GF-D8 (cell line): ENCODE data around the gene TNPO3.

ENCODE experiments used
- DNase-seq: peaks from one replicate; lab custom pipeline; 2025; lab: John Stamatoyannopoulos, UW

The TNPO3 gene

GRCh38 chr7:128938544-128939074, 116.3 kb downstream of the TNPO3 start:
- DNase-seq = no peak

GRCh38 chr7:128937647-128938543, 117.0 kb downstream of the TNPO3 start, which contains the start of gene IRF5:
Gene IRF5 (plus strand): TSS chr7:128937927. CDS start chr7:128942082, 4,155 bp downstream.
- DNase-seq = no peak

GRCh38 chr7:128937271-128937646, 117.7 kb downstream of the TNPO3 start:
- DNase-seq = no peak

- no peak for DNase-seq
Observed at GRCh38 chr7:128936798-128937197, 118.1 kb downstream of the TNPO3 start.

- no peak for DNase-seq
Observed at GRCh38 chr7:128935342-128935730, 119.6 kb downstream of the TNPO3 start.

GRCh38 chr7:128934361-128935341, 120.3 kb downstream of the TNPO3 start:
- no peak for DNase-seq

- DNase-seq = no peak
Observed at GRCh38 chr7:128933180-128933891, 121.6 kb downstream of the TNPO3 start.

GRCh38 chr7:128932862-128933179, 122.1 kb downstream of the TNPO3 start:
- DNase-seq = no peak

GRCh38 chr7:128931965-128932861, 122.7 kb downstream of the TNPO3 start:
- DNase-seq = no peak

GRCh38 chr7:128931190-128931798, 123.6 kb downstream of the TNPO3 start:
- DNase-seq = no peak

- DNase-seq = no peak
Observed at GRCh38 chr7:128928882-128929788, 125.8 kb downstream of the TNPO3 start.

GRCh38 chr7:128928159-128928813, 126.6 kb downstream of the TNPO3 start:
- no peak for DNase-seq

GRCh38 chr7:128924707-128925588, 130.0 kb downstream of the TNPO3 start:
- DNase-seq = no peak

- DNase-seq = no peak
Observed at GRCh38 chr7:128923411-128923800, 131.5 kb downstream of the TNPO3 start.

GRCh38 chr7:128922496-128923410, 132.2 kb downstream of the TNPO3 start:
- DNase-seq = no peak

GRCh38 chr7:128921866-128922440, 133.0 kb downstream of the TNPO3 start:
- no peak for DNase-seq
